GM18867 (cell line): Measurements from ENCODE around the gene PPIC.

ENCODE experiments used
- ATAC-seq: cut with Tn5 transposase; IDR thresholded peaks from one replicate; pipeline ENCODE4 v1.9.1; 2021; ENCODE audit warnings: mild to moderate bottlenecking, moderate library complexity; ENCODE audit not compliant: unreplicated experiment

The PPIC gene

GRCh38 chr5:123036391-123037103 lies at the start of gene PPIC:
PPIC (minus strand) TSS chr5:123036725; CDS start chr5:123036625, 100 bp downstream.
- peak; percentile 51 for ATAC-seq

GRCh38 chr5:123085638-123086286 lies 49.2 kb upstream of the PPIC start:
- no peak for ATAC-seq

GRCh38 chr5:123084730-123085605 lies 48.4 kb upstream of the PPIC start:
- no peak for ATAC-seq

- no peak for ATAC-seq
Measured at GRCh38 chr5:123083298-123083697, 46.8 kb upstream of the PPIC start.

GRCh38 chr5:123080215-123080614 lies 43.7 kb upstream of the PPIC start:
- ATAC-seq, result no peak

- no peak for ATAC-seq
Measured at GRCh38 chr5:123075521-123076163, 39.1 kb upstream of the PPIC start.

GRCh38 chr5:123068368-123068938 lies 31.9 kb upstream of the PPIC start:
- no peak for ATAC-seq

- no peak for ATAC-seq
Measured at GRCh38 chr5:123066016-123066415, 29.5 kb upstream of the PPIC start.

GRCh38 chr5:123059455-123059854 lies 22.9 kb upstream of the PPIC start:
- no peak for ATAC-seq

GRCh38 chr5:123051206-123051605 lies 14.7 kb upstream of the PPIC start:
- no peak for ATAC-seq

GRCh38 chr5:123047706-123048105 lies 11.2 kb upstream of the PPIC start:
- ATAC-seq, result no peak

GRCh38 chr5:123046222-123046621 lies 9.7 kb upstream of the PPIC start:
- ATAC-seq, result no peak

GRCh38 chr5:123044926-123045617 lies 8.5 kb upstream of the PPIC start:
- ATAC-seq, result no peak

GRCh38 chr5:123039673-123040072 lies 3.1 kb upstream of the PPIC start:
- no peak for ATAC-seq

GRCh38 chr5:123037104-123037418 lies 536 bp upstream of the PPIC start:
- ATAC-seq, result no peak

GRCh38 chr5:123035918-123036390 lies 571 bp downstream of the PPIC start:
- ATAC-seq, result peak; percentile 14

- peak; percentile 58 for ATAC-seq
Measured at GRCh38 chr5:123035360-123035917, 1.1 kb downstream of the PPIC start.

GRCh38 chr5:123033157-123033671 lies 3.3 kb downstream of the PPIC start:
- ATAC-seq, result no peak

GRCh38 chr5:123028222-123028621 lies 8.3 kb downstream of the PPIC start:
- no peak for ATAC-seq

GRCh38 chr5:123014689-123015088 lies 21.8 kb downstream of the PPIC start:
- ATAC-seq, result no peak
